Measurements from ENCODE around the gene CHAF1A.

The CHAF1A gene

GRCh38 chr19:4385291-4386040 is 17.0 kb upstream of the CHAF1A start:
- peaks cover 4% of the 10 kb centered on the region for H3K36me3 Mint-ChIP-seq (ENCODE audit: low read depth)
- peak overlapping the region in 1 of 3 experiments; percentile 15 for H3K4me3 Mint-ChIP-seq
- peak overlapping the region; percentile 54 to 85 (median 82) for H3K27ac Mint-ChIP-seq
- H3K4me1 Mint-ChIP-seq, result peaks cover 38% of the 10 kb centered on the region
- no peaks in the 10 kb centered on the region for H3K9me3 Mint-ChIP-seq
- no peaks in the 10 kb centered on the region for H3K27me3 Mint-ChIP-seq (ENCODE audit: low read depth)
- TF ChIP-seq, protein P1, sequence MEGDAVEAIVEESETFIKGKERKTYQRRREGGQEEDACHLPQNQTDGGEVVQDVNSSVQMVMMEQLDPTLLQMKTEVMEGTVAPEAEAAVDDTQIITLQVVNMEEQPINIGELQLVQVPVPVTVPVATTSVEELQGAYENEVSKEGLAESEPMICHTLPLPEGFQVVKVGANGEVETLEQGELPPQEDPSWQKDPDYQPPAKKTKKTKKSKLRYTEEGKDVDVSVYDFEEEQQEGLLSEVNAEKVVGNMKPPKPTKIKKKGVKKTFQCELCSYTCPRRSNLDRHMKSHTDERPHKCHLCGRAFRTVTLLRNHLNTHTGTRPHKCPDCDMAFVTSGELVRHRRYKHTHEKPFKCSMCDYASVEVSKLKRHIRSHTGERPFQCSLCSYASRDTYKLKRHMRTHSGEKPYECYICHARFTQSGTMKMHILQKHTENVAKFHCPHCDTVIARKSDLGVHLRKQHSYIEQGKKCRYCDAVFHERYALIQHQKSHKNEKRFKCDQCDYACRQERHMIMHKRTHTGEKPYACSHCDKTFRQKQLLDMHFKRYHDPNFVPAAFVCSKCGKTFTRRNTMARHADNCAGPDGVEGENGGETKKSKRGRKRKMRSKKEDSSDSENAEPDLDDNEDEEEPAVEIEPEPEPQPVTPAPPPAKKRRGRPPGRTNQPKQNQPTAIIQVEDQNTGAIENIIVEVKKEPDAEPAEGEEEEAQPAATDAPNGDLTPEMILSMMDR (IDR thresholded peaks at IDR 0.05; ENCODE audit: unreplicated experiment in 3 of 3), result no peak

DNA sequence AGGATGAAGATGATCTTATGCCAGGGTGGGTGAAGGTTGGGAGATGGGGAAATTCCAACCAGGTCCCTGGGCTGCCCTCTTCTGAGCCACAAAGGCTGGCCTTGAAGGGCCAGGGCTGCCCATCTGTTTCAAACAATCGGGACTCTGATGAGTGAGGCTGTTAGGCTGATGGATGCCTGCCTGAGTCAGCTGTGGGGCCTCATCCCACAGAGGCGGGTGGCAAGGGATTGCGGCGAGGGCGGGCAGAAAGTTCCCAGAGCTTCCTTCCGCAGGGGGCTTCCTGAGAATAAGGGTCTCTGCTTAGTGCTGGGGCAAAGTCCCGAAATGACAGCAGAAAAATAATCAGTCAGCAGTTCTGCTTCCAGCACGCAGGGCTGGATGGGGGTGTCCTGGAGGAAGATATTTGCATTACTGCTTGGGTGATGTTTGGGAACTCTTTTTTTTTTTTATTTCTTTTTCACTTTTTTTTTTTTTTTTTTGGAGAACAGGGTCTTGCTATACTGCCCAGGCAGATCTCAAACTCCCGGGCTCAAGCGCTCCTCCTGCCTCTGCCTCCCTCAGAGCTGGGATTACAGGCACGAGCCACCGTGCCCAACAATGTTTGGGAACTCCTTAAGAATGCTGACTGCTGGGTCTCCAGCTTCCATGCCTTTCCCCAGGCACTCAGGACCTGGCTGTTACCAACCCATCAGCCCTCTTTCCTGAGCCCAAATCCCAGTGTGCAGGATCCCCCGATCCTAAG is 16.2 kb upstream of the CHAF1A start:
- TF ChIP-seq, protein P1 (IDR thresholded peaks at IDR 0.05; ENCODE audit: unreplicated experiment in 3 of 3), result peak in 2 of 3 experiments; percentile 10 to 18
- peaks cover 4% of the 10 kb centered on the region for H3K36me3 Mint-ChIP-seq (ENCODE audit: low read depth)
- H3K4me3 Mint-ChIP-seq, result no peak overlapping the region
- peaks cover 42% of the 10 kb centered on the region for H3K4me1 Mint-ChIP-seq
- H3K27me3 Mint-ChIP-seq (ENCODE audit: low read depth), result no peaks in the 10 kb centered on the region
- peak overlapping the region; percentile 54 to 85 (median 82) for H3K27ac Mint-ChIP-seq
- H3K9me3 Mint-ChIP-seq, result no peaks in the 10 kb centered on the region

DNA sequence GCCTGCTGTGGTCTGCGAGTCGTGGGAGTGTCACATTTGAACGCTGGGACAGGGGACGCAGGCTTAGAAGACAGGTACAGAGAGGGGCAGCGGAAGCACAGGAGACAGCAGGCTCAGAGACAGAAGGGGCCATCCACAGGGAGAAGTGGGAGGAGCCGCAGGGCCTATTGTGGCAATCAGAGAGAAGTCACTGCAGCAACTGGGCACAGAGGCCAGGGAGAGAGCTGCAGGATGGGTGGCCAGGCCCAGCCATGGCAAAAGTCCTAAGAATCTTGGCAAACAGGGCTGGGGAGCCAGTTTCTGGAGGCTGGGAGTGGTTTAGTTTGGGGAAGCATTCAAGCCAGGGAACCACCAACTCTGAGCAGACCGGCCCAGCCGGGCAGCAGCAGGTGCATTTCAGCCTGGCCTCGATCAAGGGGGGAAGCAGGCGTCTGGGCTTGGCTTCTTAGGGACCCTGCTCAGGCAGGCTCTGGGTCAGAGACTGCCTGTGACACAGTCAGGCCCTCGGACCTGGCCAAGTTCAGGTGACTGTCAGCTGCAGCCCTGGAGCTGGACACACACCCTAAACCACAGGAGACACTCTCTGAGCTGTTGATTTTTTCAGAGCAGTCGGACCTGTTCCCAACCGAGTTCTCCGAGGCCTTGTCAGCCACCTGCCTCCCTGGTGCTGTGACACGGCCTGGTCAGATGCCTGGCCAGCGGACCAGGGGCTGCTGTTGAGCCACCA is 13.9 kb upstream of the CHAF1A start:
- Mint-ChIP-seq H3K4me1 (peaks cover 57% of the 10 kb centered on the region), H3K27me3 (ENCODE audit: low read depth) (no peaks in the 10 kb centered on the region), H3K9me3 (no peaks in the 10 kb centered on the region), H3K4me3 (peak overlapping the region; percentile 32 to 45 (median 44)), H3K27ac (peak overlapping the region; percentile 79 to 96 (median 87)), H3K36me3 (ENCODE audit: low read depth) (peaks cover 3% of the 10 kb centered on the region)
- TF ChIP-seq, protein P1 (IDR thresholded peaks at IDR 0.05; ENCODE audit: unreplicated experiment in 3 of 3), result no peak

DNA sequence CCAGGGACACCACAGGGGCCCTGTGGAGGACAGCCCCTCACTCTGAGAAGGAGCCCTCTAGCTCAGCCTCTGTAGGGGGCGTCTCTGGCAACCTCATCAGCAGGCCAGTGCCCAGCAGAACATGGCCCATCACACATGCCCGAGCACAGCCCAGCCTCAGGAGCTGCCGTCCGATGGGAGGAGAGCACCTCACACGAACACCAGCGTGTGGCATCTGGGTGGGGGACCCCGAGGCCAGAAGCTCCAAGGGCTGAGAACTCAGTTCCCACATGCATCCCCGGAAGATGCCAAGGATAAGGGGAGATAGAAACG is 13.4 kb upstream of the CHAF1A start:
- H3K27me3 Mint-ChIP-seq (ENCODE audit: low read depth), result no peaks in the 10 kb centered on the region
- peaks cover 3% of the 10 kb centered on the region for H3K36me3 Mint-ChIP-seq (ENCODE audit: low read depth)
- H3K4me1 Mint-ChIP-seq, result peaks cover 61% of the 10 kb centered on the region
- no peaks in the 10 kb centered on the region for H3K9me3 Mint-ChIP-seq
- H3K27ac Mint-ChIP-seq, result peak overlapping the region; percentile 67 to 96 (median 87)
- TF ChIP-seq, protein P1 (IDR thresholded peaks at IDR 0.05; ENCODE audit: unreplicated experiment in 3 of 3), result no peak
- peak overlapping the region; percentile 36 to 42 (median 37) for H3K4me3 Mint-ChIP-seq

DNA sequence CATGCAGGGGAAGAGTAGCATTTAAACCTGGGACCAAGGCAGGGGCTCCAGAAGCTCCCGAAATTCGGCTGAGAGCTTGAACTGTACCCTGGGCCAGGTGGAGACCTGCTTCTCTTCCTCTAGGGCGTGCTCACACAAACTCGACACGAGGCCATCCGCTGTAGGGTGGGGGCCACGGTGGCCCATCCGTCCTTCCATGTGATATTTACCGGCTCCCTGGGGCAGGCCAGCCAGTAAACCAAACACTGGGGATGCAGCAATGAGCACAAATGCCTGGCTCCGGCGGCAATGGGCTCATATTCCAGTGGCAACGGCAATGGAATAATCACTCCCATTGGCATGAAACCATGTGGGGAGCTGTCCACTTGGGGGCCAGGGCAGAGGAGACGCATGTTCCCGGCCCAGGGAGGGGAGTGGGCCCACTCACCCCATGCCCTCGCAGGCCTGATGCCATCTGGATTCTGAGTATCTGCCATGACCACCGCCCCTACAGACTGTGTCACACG is 12.9 kb upstream of the CHAF1A start:
- Mint-ChIP-seq H3K9me3 (no peaks in the 10 kb centered on the region), H3K27me3 (ENCODE audit: low read depth) (no peaks in the 10 kb centered on the region), H3K4me3 (peak overlapping the region in 1 of 3 experiments; percentile 63), H3K27ac (peak overlapping the region; percentile 87 to 96 (median 95)), H3K36me3 (ENCODE audit: low read depth) (peaks cover 3% of the 10 kb centered on the region), H3K4me1 (peaks cover 66% of the 10 kb centered on the region)
- TF ChIP-seq, protein P1 (IDR thresholded peaks at IDR 0.05; ENCODE audit: unreplicated experiment in 3 of 3), result no peak

Data from nephron (organoid).